Type B pancreatic cell (in vitro differentiated cells): ENCODE results near the gene CDC42BPG. TPM values are rescaled to one million over a fixed set of nuclear protein-coding genes. Genes with fewer than 3 reads are reported as not detected.
A peak's percentile ranks its signal among the peaks of the same experiment; 100 is the strongest.

ENCODE experiments used
- DNase-seq: peaks from one replicate; pipeline ENCODE4 v3.0.0; 2021; ENCODE audit warnings: mixed read lengths; ENCODE audit not compliant: unreplicated experiment; ENCODE audit errors: extremely low spot score
- H3K27ac Mint-ChIP-seq: 2 replicates; pipeline ENCODE4 v1.8.0; 2021; ENCODE audit warnings: mild to moderate bottlenecking, mixed read lengths
- H3K27me3 Mint-ChIP-seq: 2 replicates; pipeline ENCODE4 v1.8.0; 2021; ENCODE audit warnings: mixed read lengths
- H3K36me3 Mint-ChIP-seq: 2 replicates; pipeline ENCODE4 v1.8.0; 2021; ENCODE audit warnings: mixed read lengths
- H3K4me1 Mint-ChIP-seq: one replicate; pipeline ENCODE4 v1.8.0; 2021; ENCODE audit warnings: mixed read lengths; ENCODE audit not compliant: unreplicated experiment
- H3K4me3 Mint-ChIP-seq: 2 replicates; pipeline ENCODE4 v1.8.0; 2021; ENCODE audit warnings: mild to moderate bottlenecking, mixed read lengths
- H3K9me3 Mint-ChIP-seq: 2 replicates; pipeline ENCODE4 v1.8.0; 2021; ENCODE audit warnings: mixed read lengths
- total RNA-seq: library from RNA; stranded (reverse); gene quantifications from 2 replicates; pipeline ENCODE4 v1.2.1, GENCODE V29; 2021; ENCODE audit warnings: low replicate concordance
- TF ChIP-seq, protein P1 (sequence below): fragments of 200-600 bp; sonication (generic); conservative IDR thresholded peaks from 2 replicates; pipeline ENCODE4 v1.5.0; 2021; ENCODE audit warnings: antibody characterized with exemption, mild to moderate bottlenecking

CDC42BPG gene
- total RNA-seq, 1 donor from 2014 or later, result 20.1 TPM

GRCh38 chr11:64789331-64790204 lies 54.9 kb downstream of the CDC42BPG start:
- no peaks in the 10 kb centered on the region for H3K4me1 Mint-ChIP-seq
- H3K9me3 Mint-ChIP-seq, result no peaks in the 10 kb centered on the region
- peaks cover 3% of the 10 kb centered on the region for H3K36me3 Mint-ChIP-seq
- no peak overlapping the region for H3K27ac Mint-ChIP-seq
- no peak for DNase-seq
- no peak overlapping the region for H3K4me3 Mint-ChIP-seq
- H3K27me3 Mint-ChIP-seq, result no peaks in the 10 kb centered on the region
- TF ChIP-seq, protein P1, sequence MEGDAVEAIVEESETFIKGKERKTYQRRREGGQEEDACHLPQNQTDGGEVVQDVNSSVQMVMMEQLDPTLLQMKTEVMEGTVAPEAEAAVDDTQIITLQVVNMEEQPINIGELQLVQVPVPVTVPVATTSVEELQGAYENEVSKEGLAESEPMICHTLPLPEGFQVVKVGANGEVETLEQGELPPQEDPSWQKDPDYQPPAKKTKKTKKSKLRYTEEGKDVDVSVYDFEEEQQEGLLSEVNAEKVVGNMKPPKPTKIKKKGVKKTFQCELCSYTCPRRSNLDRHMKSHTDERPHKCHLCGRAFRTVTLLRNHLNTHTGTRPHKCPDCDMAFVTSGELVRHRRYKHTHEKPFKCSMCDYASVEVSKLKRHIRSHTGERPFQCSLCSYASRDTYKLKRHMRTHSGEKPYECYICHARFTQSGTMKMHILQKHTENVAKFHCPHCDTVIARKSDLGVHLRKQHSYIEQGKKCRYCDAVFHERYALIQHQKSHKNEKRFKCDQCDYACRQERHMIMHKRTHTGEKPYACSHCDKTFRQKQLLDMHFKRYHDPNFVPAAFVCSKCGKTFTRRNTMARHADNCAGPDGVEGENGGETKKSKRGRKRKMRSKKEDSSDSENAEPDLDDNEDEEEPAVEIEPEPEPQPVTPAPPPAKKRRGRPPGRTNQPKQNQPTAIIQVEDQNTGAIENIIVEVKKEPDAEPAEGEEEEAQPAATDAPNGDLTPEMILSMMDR, result no peak

DNA sequence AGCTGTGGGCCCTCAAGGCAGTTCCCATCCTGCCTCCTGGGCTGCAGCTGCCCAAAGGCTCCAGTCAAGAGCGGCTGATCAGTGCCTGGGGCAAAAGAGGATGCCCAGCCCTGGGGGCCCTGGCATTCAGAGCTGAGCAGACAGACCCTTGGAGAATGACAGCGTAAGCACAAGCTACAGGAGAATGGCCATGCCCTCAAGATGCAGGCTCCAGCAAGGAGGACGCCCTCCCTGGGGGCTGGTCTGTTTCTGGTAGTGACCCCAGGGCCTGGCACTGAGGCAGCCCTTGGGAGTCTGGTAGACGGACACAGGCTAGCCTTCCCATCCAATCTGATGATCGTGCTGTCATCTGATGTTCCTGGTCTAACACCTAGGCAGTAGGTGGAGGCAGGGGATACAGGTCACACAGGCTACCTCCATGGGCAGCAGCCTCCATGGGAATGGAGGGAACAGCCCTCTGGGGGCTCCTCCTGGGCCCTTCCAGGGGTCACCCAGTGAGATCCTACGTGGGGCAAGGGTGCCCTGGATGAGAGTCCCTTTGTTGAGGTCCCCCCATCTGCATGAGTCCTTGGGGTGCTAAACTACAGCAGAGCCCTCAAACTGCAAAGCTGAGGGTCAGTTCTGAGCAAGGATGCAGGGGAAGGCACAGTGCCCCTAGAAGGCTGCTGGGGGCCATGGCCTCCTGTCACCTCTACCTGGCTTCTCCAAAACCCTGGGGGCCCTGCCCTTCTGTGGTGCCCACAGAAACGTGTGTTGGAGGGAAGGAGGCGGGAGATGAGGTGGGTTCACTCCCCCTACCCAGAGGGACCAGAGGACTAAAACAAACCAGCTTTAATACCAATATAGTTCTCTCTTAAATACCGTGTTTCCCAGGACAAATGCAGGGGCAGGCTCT lies 55.9 kb downstream of the CDC42BPG start:
- Mint-ChIP-seq H3K27ac (no peak overlapping the region), H3K4me3 (no peak overlapping the region), H3K36me3 (peaks cover 3% of the 10 kb centered on the region), H3K27me3 (no peaks in the 10 kb centered on the region), H3K9me3 (no peaks in the 10 kb centered on the region), H3K4me1 (no peaks in the 10 kb centered on the region)
- TF ChIP-seq, protein P1, result no peak
- no peak for DNase-seq

- DNase-seq, result no peak
- Mint-ChIP-seq H3K9me3 (no peaks in the 10 kb centered on the region), H3K4me3 (no peak overlapping the region), H3K36me3 (peaks cover 3% of the 10 kb centered on the region), H3K4me1 (no peaks in the 10 kb centered on the region), H3K27ac (no peak overlapping the region), H3K27me3 (no peaks in the 10 kb centered on the region)
- TF ChIP-seq, protein P1, result peak; percentile 81
Observed at GRCh38 chr11:64787526-64788320, 56.7 kb downstream of the CDC42BPG start.

GRCh38 chr11:64786308-64786707 lies 58.1 kb downstream of the CDC42BPG start:
- DNase-seq, result no peak
- H3K27me3 Mint-ChIP-seq, result no peaks in the 10 kb centered on the region
- H3K27ac Mint-ChIP-seq, result no peak overlapping the region
- H3K9me3 Mint-ChIP-seq, result no peaks in the 10 kb centered on the region
- TF ChIP-seq, protein P1, result no peak
- H3K4me1 Mint-ChIP-seq, result no peaks in the 10 kb centered on the region
- H3K36me3 Mint-ChIP-seq, result peaks cover 3% of the 10 kb centered on the region
- no peak overlapping the region for H3K4me3 Mint-ChIP-seq
